Fibroblast of skin of back (primary cell): Measurements from ENCODE around the gene TUBB8B. TPM values are rescaled to one million over a fixed set of nuclear protein-coding genes. Genes with fewer than 3 reads are reported as not detected.
"Not testable (repeated sequence)": the region's sequence is repeated elsewhere in the genome, so short reads cannot be mapped to it uniquely, and the experiment has no call there.

ENCODE experiments used
- DNase-seq: peaks from one replicate; pipeline ENCODE4 v3.0.0-alpha.2; 2013
- polyA plus RNA-seq, 2 experiments: library from polyadenylated mRNA; unstranded; fragments of 120-200 nt; gene quantifications; one replicate each; pipeline ENCODE4 v1.2.1, GENCODE V29; 2013; ENCODE audit not compliant: insufficient read length in 2 of 2

Gene TUBB8B
- polyA plus RNA-seq (2013, experiment 1 of 2; ENCODE audit: insufficient read length): not detected
- polyA plus RNA-seq (2013, experiment 2 of 2; ENCODE audit: insufficient read length): not detected

GRCh38 chr18:49176-49665 lies at the start of gene TUBB8B:
Gene TUBB8B (minus strand): TSS chr18:49615. CDS start chr18:49557, 58 bp downstream.
- DNase-seq: not testable (repeated sequence)

- not testable (repeated sequence) for DNase-seq
Observed at GRCh38 chr18:97252-97914, 48.0 kb upstream of the TUBB8B start.

- not testable (repeated sequence) for DNase-seq
Observed at GRCh38 chr18:96767-97131, 47.3 kb upstream of the TUBB8B start.

- not testable (repeated sequence) for DNase-seq
Observed at GRCh38 chr18:96101-96766, 46.8 kb upstream of the TUBB8B start.

GRCh38 chr18:95580-95979 lies 46.2 kb upstream of the TUBB8B start:
- DNase-seq: not testable (repeated sequence)

GRCh38 chr18:93897-94408 lies 44.5 kb upstream of the TUBB8B start:
- not testable (repeated sequence) for DNase-seq

- not testable (repeated sequence) for DNase-seq
Observed at GRCh38 chr18:91561-91960, 42.1 kb upstream of the TUBB8B start.

- not testable (repeated sequence) for DNase-seq
Observed at GRCh38 chr18:90396-91193, 41.2 kb upstream of the TUBB8B start.

- not testable (repeated sequence) for DNase-seq
Observed at GRCh38 chr18:89124-89523, 39.7 kb upstream of the TUBB8B start.

GRCh38 chr18:84801-85200 lies 35.4 kb upstream of the TUBB8B start:
- not testable (repeated sequence) for DNase-seq

GRCh38 chr18:82626-83209 lies 33.3 kb upstream of the TUBB8B start:
- not testable (repeated sequence) for DNase-seq

GRCh38 chr18:80881-81280 lies 31.5 kb upstream of the TUBB8B start:
- DNase-seq: not testable (repeated sequence)

GRCh38 chr18:80202-80601 lies 30.8 kb upstream of the TUBB8B start:
- DNase-seq: not testable (repeated sequence)

GRCh38 chr18:75525-76160 lies 26.2 kb upstream of the TUBB8B start:
- DNase-seq: not testable (repeated sequence)

- not testable (repeated sequence) for DNase-seq
Observed at GRCh38 chr18:73181-73777, 23.9 kb upstream of the TUBB8B start.

GRCh38 chr18:67701-68100 lies 18.3 kb upstream of the TUBB8B start:
- DNase-seq: not testable (repeated sequence)

GRCh38 chr18:64279-64678 lies 14.9 kb upstream of the TUBB8B start:
- DNase-seq: not testable (repeated sequence)

GRCh38 chr18:63656-64055 lies 14.2 kb upstream of the TUBB8B start:
- not testable (repeated sequence) for DNase-seq

- not testable (repeated sequence) for DNase-seq
Observed at GRCh38 chr18:54388-54787, 5.0 kb upstream of the TUBB8B start.

- DNase-seq: not testable (repeated sequence)
Observed at GRCh38 chr18:48696-49095, 719 bp downstream of the TUBB8B start.

GRCh38 chr18:13177-13576 lies 36.2 kb downstream of the TUBB8B start:
- DNase-seq: not testable (repeated sequence)
